ENCODE data around the gene CCDC97. TPM values are rescaled to one million over a fixed set of nuclear protein-coding genes. Genes with fewer than 3 reads are reported as not detected.

Gene CCDC97
- total RNA-seq, 4 donors from 2014 or later = 8.6 to 15.3 (median 15.1) TPM

DNA sequence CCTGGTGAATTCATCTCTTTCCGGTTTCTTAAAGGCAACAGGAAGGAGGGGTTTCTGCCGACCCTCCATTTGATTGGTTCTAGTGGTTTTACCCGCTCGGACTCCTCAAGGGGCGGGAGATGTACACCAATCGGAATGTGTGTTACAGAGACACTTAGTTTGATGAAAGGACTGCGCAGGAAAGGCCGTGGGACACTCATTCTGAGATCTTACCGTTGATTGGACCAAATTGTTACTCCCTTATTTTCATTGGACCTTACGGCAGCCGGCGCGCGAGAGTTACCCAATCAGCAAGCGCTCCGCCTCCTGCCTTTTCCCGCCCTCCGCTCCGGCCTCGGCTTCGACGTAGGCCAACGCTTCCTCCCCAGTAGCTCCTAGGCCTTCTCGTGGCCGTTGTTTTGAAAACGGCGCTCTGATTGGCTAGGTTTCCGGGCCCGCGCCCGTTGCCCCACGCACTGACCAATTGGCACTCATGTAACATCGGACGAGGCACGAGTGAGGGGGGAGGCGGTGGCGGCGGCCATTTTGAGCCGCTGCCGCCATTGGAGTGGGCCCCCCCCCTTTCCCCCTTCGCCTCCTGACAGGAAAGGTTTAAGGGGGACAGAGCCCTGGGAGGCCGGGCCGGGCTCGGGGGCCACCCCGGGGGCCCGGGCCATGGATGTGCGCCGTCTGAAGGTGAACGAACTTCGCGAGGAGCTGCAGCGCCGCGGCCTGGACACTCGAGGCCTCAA is 46.0 kb upstream of the CCDC97 start, which contains the start of gene HNRNPUL1:
TSS of gene HNRNPUL1 (plus strand) at position 523 of the 731 bp plus-strand sequence. CDS start at position 655, 132 bp downstream.
- no peaks in the 10 kb centered on the region for H3K9me3 ChIP-seq
- peak; percentile 39 to 58 for TF ChIP-seq POLR2A (IDR thresholded peaks at IDR 0.05)
- TF ChIP-seq, protein P1, sequence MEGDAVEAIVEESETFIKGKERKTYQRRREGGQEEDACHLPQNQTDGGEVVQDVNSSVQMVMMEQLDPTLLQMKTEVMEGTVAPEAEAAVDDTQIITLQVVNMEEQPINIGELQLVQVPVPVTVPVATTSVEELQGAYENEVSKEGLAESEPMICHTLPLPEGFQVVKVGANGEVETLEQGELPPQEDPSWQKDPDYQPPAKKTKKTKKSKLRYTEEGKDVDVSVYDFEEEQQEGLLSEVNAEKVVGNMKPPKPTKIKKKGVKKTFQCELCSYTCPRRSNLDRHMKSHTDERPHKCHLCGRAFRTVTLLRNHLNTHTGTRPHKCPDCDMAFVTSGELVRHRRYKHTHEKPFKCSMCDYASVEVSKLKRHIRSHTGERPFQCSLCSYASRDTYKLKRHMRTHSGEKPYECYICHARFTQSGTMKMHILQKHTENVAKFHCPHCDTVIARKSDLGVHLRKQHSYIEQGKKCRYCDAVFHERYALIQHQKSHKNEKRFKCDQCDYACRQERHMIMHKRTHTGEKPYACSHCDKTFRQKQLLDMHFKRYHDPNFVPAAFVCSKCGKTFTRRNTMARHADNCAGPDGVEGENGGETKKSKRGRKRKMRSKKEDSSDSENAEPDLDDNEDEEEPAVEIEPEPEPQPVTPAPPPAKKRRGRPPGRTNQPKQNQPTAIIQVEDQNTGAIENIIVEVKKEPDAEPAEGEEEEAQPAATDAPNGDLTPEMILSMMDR (IDR thresholded peaks at IDR 0.05 in 4 of 5, conservative IDR thresholded peaks at IDR 0.05 in 1 of 5) = peak in 3 of 5 experiments; percentile 26 to 43 (median 37)
- H3K36me3 ChIP-seq = peaks cover 0 to 11% of the 10 kb centered on the region in 2 donors
- intact Hi-C loops (cut with DNase I; ENCODE audit: low total_unique reads) = loop anchor here (1.0 to 10.0 kb wide), 7 partner anchors 35 to 599 kb away; partner anchors contain the start of genes B9D2, BCKDHA, DMAC2 and EXOSC5
- H3K27me3 ChIP-seq = no peaks in the 10 kb centered on the region
- peaks cover 26 to 32% of the 10 kb centered on the region in 2 donors for H3K4me1 ChIP-seq
- H3K27ac ChIP-seq = peak within 1 kb of the TSS; percentile 97 to 100 (median 99)
- H3K4me3 ChIP-seq = peak within 1 kb of the TSS; percentile 64 to 95 (median 87)
- peak; percentile 99 for DNase-seq
- peak; percentile 40 to 81 for ATAC-seq
- in situ Hi-C loops (cut with MboI; ENCODE audit: low sequenced_read_pairs in 4 of 4) = loop anchor here in 3 of 4 donors (5.0 to 25.0 kb wide), 2 partner anchors 62 to 602 kb away; no protein-coding TSS in a partner anchor

DNA sequence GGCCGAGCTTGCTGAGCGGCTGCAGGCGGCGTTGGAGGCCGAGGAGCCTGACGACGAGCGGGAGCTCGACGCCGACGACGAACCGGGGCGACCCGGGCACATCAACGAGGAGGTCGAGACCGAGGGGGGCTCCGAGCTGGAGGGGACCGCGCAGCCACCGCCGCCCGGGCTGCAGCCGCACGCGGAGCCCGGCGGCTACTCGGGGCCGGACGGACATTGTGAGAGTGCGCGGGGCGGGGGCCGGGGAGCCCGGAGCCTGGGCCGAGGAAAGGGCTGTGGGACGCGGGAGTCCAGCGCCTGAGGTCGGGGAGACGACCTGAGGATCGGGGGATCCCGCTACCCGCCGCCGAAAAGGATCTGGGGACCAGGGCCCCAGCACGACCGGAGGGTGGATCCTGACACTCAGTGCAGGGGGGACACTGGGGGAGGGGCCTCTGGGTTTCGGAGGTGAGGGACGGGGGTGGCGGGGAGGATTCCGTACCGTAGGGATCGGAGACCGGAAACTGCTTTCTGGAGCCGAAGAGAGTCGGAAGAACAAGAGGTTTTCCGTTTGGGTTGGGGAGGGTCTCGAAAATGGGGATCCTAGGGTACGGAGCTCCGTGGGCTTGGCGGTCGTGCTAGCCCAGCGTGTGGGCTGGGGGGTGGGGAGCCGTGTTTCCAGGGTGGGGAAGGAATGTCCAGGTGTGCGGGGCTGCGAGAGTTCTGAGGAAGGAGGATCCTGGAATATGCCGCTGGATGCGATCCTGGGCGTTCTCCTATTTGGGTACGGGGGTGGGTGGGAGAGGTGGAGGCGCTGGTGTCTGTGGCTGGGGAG is 45.2 kb upstream of the CCDC97 start:
- no peak for TF ChIP-seq POLR2A (IDR thresholded peaks at IDR 0.05)
- TF ChIP-seq, protein P1 (IDR thresholded peaks at IDR 0.05 in 4 of 5, conservative IDR thresholded peaks at IDR 0.05 in 1 of 5) = no peak
- H3K4me1 ChIP-seq = peaks cover 26 to 32% of the 10 kb centered on the region in 2 donors
- peak overlapping the region; percentile 61 to 95 (median 87) for H3K4me3 ChIP-seq
- peak overlapping the region; percentile 85 to 97 (median 96) for H3K27ac ChIP-seq
- H3K9me3 ChIP-seq = no peaks in the 10 kb centered on the region
- intact Hi-C loops (cut with DNase I; ENCODE audit: low total_unique reads) = loop anchor here (1.0 to 10.0 kb wide), 4 partner anchors 35 to 600 kb away; partner anchors contain the start of genes B9D2 and DMAC2
- DNase-seq (peak; percentile 27 to 47), ATAC-seq (no peak)
- in situ Hi-C loops (cut with MboI; ENCODE audit: low sequenced_read_pairs in 4 of 4) = loop anchor here in 3 of 4 donors (5.0 to 25.0 kb wide), 3 partner anchors 48 to 602 kb away; partner anchors contain the start of gene CCDC97 (in 1 of the 3)
- H3K36me3 ChIP-seq = peaks cover 0 to 18% of the 10 kb centered on the region in 2 donors
- H3K27me3 ChIP-seq = no peaks in the 10 kb centered on the region

DNA sequence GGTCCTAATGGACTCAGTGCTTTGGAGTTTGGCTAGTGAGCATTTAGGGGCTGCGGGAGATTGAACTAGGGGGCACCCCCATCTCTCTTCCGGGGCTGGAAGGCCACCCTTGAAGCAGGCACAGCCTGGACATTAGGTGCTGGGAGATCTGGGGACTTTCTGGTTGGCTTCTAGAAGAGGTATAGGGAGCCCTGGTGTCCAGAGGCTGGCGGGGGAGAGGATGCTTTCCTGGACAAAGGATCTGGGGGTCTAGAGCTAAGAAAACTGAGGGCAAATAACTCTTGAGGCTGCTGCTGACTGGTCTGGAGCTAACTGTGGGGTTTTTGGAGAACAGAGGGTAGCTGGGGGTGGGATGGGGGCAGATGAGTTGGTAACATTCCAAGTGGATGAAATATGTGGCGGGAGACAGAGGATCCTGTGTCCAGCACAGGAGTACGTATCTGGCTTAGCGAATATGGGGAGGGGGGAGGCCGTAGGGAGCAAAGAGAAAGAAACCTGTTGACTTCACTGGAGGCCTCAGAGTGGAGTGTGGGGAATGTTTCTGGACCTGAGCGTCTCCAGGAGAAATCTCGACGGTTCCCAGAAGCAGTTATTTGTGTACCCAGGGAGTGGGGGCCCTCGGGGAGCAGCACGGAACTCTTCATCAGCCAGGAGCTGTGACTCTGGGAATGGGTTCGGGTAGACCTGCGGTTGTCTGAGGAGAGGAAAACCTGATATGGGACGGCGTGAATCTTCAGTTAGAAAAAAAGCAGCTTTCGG is 44.4 kb upstream of the CCDC97 start:
- intact Hi-C loops (cut with DNase I; ENCODE audit: low total_unique reads) = loop anchor here (10.0 kb wide), 1 partner anchor 601 kb away; no protein-coding TSS in a partner anchor
- Histone ChIP-seq H3K27me3 (no peaks in the 10 kb centered on the region), H3K27ac (peak overlapping the region; percentile 85 to 97 (median 96)), H3K9me3 (no peaks in the 10 kb centered on the region), H3K4me3 (peak overlapping the region; percentile 61 to 95 (median 87)), H3K4me1 (peaks cover 26 to 32% of the 10 kb centered on the region in 2 donors), H3K36me3 (peaks cover 0 to 26% of the 10 kb centered on the region in 2 donors)
- no peak for ATAC-seq
- TF ChIP-seq POLR2A (IDR thresholded peaks at IDR 0.05) = no peak
- TF ChIP-seq, protein P1 (IDR thresholded peaks at IDR 0.05 in 4 of 5, conservative IDR thresholded peaks at IDR 0.05 in 1 of 5) = no peak
- DNase-seq = no peak
- in situ Hi-C loops (cut with MboI; ENCODE audit: low sequenced_read_pairs in 4 of 4) = loop anchor here in 2 of 4 donors (5.0 to 25.0 kb wide), 2 partner anchors 47 to 603 kb away; partner anchors contain the start of gene CCDC97 (in 1 of the 2)

DNA sequence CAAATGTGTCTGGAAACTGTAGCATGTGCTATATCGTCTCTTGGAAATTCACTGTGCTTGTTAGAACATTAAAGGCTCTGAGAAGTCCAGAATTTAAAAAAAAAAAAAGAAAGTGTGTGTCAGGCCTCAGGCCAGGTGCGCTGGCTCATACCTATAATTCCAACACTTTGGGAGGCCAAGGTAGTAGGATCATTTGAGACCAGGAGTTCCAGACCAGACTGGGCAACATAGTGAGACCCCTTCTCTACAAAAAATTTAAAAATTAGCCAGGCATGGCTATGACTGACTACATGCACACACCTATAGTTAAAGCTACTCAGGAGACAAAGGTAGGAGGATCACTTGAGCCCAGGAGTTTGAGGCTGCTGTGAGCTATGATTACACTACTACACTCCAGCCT is 40.9 kb upstream of the CCDC97 start:
- H3K4me1 ChIP-seq = peaks cover 20 to 27% of the 10 kb centered on the region in 2 donors
- in situ Hi-C loops (cut with MboI; ENCODE audit: low sequenced_read_pairs in 4 of 4) (loop anchor here in 2 of 4 donors (5.0 to 25.0 kb wide), 2 partner anchors 43 to 607 kb away; partner anchors contain the start of gene CCDC97 (in 1 of the 2)), intact Hi-C loops (cut with DNase I; ENCODE audit: low total_unique reads) (loop anchor here (10.0 kb wide), 1 partner anchor 604 kb away; no protein-coding TSS in a partner anchor)
- no peak overlapping the region for H3K4me3 ChIP-seq
- H3K27ac ChIP-seq = no peak overlapping the region
- no peaks in the 10 kb centered on the region for H3K27me3 ChIP-seq
- H3K36me3 ChIP-seq = peaks cover 13 to 61% of the 10 kb centered on the region in 2 donors
- H3K9me3 ChIP-seq = no peaks in the 10 kb centered on the region
- no peak for TF ChIP-seq POLR2A (IDR thresholded peaks at IDR 0.05)
- TF ChIP-seq, protein P1 (IDR thresholded peaks at IDR 0.05 in 4 of 5, conservative IDR thresholded peaks at IDR 0.05 in 1 of 5) = no peak
- ATAC-seq (no peak), DNase-seq (no peak)

Data from gastrocnemius medialis (tissue), 4 donors.